SK-N-SH treated with all-trans-retinoic acid at 6 μM for 48 hours (cell line): Measurements from ENCODE around the gene CHKA.

ENCODE experiments used
- ARNTL ChIP-seq: fragments of 450-650 bp; formaldehyde crosslinking; IDR thresholded peaks from 2 replicates; pipeline ENCODE4 v1.5.0; 2020; ENCODE audit warnings: low read depth, mild to moderate bottlenecking, moderate library complexity, borderline replicate concordance
- BACH2 ChIP-seq: fragments of 250-450 bp; sonication (Bioruptor Pico); IDR thresholded peaks from 2 replicates; pipeline ENCODE4 v1.9.0; 2021; ENCODE audit warnings: mild to moderate bottlenecking, borderline replicate concordance
- CSRNP3 ChIP-seq: fragments of 250-450 bp; sonication (Bioruptor Pico); IDR thresholded peaks from 2 replicates; pipeline ENCODE4 v1.5.1; 2021; ENCODE audit warnings: mild to moderate bottlenecking, moderate library complexity
- ESRRG ChIP-seq: fragments of 250-450 bp; sonication (Bioruptor Pico); IDR thresholded peaks from 2 replicates; pipeline ENCODE4 v1.6.1; 2021; ENCODE audit warnings: mild to moderate bottlenecking
- PATZ1 ChIP-seq: fragments of 250-450 bp; sonication (Bioruptor Pico); IDR thresholded peaks from 2 replicates; pipeline ENCODE4 v1.8.0; 2020; ENCODE audit warnings: mild to moderate bottlenecking, moderate library complexity, borderline replicate concordance
- PPARA ChIP-seq: fragments of 250-450 bp; sonication (Bioruptor Pico); IDR thresholded peaks from 2 replicates; pipeline ENCODE4 v1.5.0; 2020; ENCODE audit warnings: mild to moderate bottlenecking, borderline replicate concordance
- RARB ChIP-seq: fragments of 250-450 bp; sonication (Bioruptor Pico); IDR thresholded peaks from 2 replicates; pipeline ENCODE4 v1.8.0; 2021; ENCODE audit warnings: mild to moderate bottlenecking, moderate library complexity
- TOX ChIP-seq: fragments of 250-450 bp; sonication (Bioruptor Pico); IDR thresholded peaks from 2 replicates; pipeline ENCODE4 v1.8.0; 2021; ENCODE audit warnings: mild to moderate bottlenecking, moderate library complexity, borderline replicate concordance
- ZC3H10 ChIP-seq: fragments of 250-450 bp; sonication (Bioruptor Pico); IDR thresholded peaks from 2 replicates; pipeline ENCODE4 v1.5.1; 2021; ENCODE audit warnings: mild to moderate bottlenecking, moderate library complexity
- ZFP3 ChIP-seq: fragments of 250-450 bp; sonication (Bioruptor Pico); IDR thresholded peaks from 2 replicates; pipeline ENCODE4 v1.5.0; 2020; ENCODE audit warnings: mild to moderate bottlenecking, moderate library complexity
- ZFP30 ChIP-seq: fragments of 450-650 bp; formaldehyde crosslinking; IDR thresholded peaks from 2 replicates; pipeline ENCODE4 v1.5.0; 2022; ENCODE audit warnings: mild to moderate bottlenecking, moderate library complexity
- ZNF70 ChIP-seq: fragments of 450-650 bp; formaldehyde crosslinking; IDR thresholded peaks from 2 replicates; pipeline ENCODE4 v1.5.0; 2020; ENCODE audit warnings: mild to moderate bottlenecking, moderate library complexity

DNA sequence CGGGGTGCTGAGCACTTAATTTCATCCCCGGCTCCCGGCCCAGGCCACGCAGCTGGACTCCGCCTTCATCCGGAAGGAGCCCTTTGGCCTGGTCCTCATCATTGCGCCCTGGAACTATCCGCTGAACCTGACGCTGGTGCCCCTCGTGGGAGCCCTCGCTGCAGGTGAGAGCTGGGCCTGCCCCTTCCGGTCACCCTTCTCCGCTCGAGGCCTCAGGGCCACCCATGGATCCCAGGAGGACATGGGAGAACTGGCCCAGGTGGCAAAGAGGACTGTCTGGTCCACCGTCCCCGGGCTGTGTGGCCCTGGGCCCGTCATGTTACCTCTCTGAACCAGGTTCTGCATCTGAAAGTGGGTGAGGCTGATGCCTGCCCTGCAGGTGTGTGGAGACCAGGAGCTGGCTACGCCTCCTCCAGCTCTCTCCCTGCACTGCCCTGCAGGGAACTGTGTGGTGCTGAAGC lies 102.4 kb downstream of the CHKA start:
- TF ChIP-seq TOX (CRISPR knock-in tag) = no peak
- no peak for TF ChIP-seq ESRRG
- TF ChIP-seq ZC3H10 (CRISPR knock-in tag) = no peak
- no peak for TF ChIP-seq ZFP30
- no peak for TF ChIP-seq ARNTL (CRISPR knock-in tag)
- no peak for TF ChIP-seq BACH2 (CRISPR knock-in tag)
- TF ChIP-seq ZFP3 (CRISPR knock-in tag) = no peak
- no peak for TF ChIP-seq CSRNP3 (CRISPR knock-in tag)
- no peak for TF ChIP-seq PATZ1
- no peak for TF ChIP-seq RARB (CRISPR knock-in tag)
- no peak for TF ChIP-seq ZNF70 (CRISPR knock-in tag)
- no peak for TF ChIP-seq PPARA
